Spleen (tissue), 11 donors: ENCODE data around the gene SLC38A5. TPM values are rescaled to one million over a fixed set of nuclear protein-coding genes. Genes with fewer than 3 reads are reported as not detected.

Experiments
- DNase-seq: peaks from one replicate; pipeline ENCODE4 v3.0.0-alpha.2; 2020
- H3K27ac ChIP-seq, 8 donors: fragments of 200-600 bp; sonication (generic) in 7 of 8; 1 replicate in 4 of 8; 2 replicates in 4 of 8; pipeline versions ENCODE4 v1.5.0 to v1.8.0; 2016 to 2021; ENCODE audit warnings: inconsistent platforms in 4 of 8, mild to moderate bottlenecking in 4 of 8, moderate library complexity in 1 of 8
- H3K27me3 ChIP-seq, 7 donors: fragments of 200-600 bp; sonication (generic) in 6 of 7; replicated peaks in 1 of 7; 1 replicate in 4 of 7; 2 replicates in 3 of 7; pipeline versions ENCODE4 v1.5.0 to v1.8.0; 2016 to 2021; ENCODE audit warnings: inconsistent platforms in 3 of 7, mild to moderate bottlenecking in 1 of 7
- H3K36me3 ChIP-seq, 6 donors: fragments of 200-600 bp; sonication (generic) in 5 of 6; 1 replicate in 4 of 6; 2 replicates in 2 of 6; pipeline versions ENCODE4 v1.5.0 to v1.8.0; 2016 to 2021; ENCODE audit warnings: inconsistent platforms in 2 of 6
- H3K4me1 ChIP-seq, 6 donors: fragments of 200-600 bp; sonication (generic) in 5 of 6; 1 replicate in 3 of 6; 2 replicates in 3 of 6; pipeline versions ENCODE4 v1.5.0 to v1.8.0; 2016 to 2021; ENCODE audit warnings: inconsistent platforms in 3 of 6
- H3K4me3 ChIP-seq, 8 donors: fragments of 200-600 bp; sonication (generic) in 7 of 8; 1 replicate in 4 of 8; 2 replicates in 4 of 8; pipeline versions ENCODE4 v1.5.0 to v1.8.0; 2016 to 2021; ENCODE audit warnings: inconsistent platforms in 4 of 8, mild to moderate bottlenecking in 4 of 8, moderate library complexity in 2 of 8
- H3K9me3 ChIP-seq, 8 donors: fragments of 200-600 bp; sonication (generic) in 7 of 8; 1 replicate in 4 of 8; 2 replicates in 4 of 8; pipeline versions ENCODE4 v1.5.0 to v1.8.0; 2016 to 2021; ENCODE audit warnings: inconsistent platforms in 4 of 8
- CTCF ChIP-seq, 11 experiments: fragments of 200-600 bp in 7 of 11; fragments of 450-650 bp in 4 of 11; sonication (generic) in 4 of 11; IDR thresholded peaks in 8 of 11; conservative IDR thresholded peaks in 3 of 11; 1 replicate in 7 of 11; 2 replicates in 4 of 11; pipeline versions ENCODE4 v1.4.0 to v1.8.0; 2016 to 2021; ENCODE audit warnings: antibody characterized with exemption in 11 of 11, inconsistent platforms in 4 of 11, mild to moderate bottlenecking in 1 of 11
- POLR2A ChIP-seq, 3 donors: fragments of 450-650 bp; IDR thresholded peaks; one replicate each; pipeline ENCODE4 v1.5.1; 2017; ENCODE audit warnings: antibody characterized with exemption in 3 of 3, mild to moderate bottlenecking in 1 of 3
- POLR2AphosphoS5 ChIP-seq, 3 donors: sonication (generic); formaldehyde crosslinking; IDR thresholded peaks; one replicate each; pipeline ENCODE4 v1.5.1; 2017; ENCODE audit warnings: antibody characterized with exemption in 3 of 3
- WGBS, 5 donors: extraction: QIAGEN DNeasy Blood & Tissue Kit in 3 of 5; methylation state at CpG; one replicate each; pipeline versions ENCODE4 v1.1.5 to v1.1.7; 2013 to 2018; 5-methylcytosine and 5-hydroxymethylcytosine counted together
- intact Hi-C: fragments of 100-400 bp; cut with DNase I; formaldehyde crosslinking; loops from one replicate; pipeline ENCODE4 v1.15.0; 2023; ENCODE audit warnings: low total_unique reads
- polyA plus RNA-seq, 3 donors: library from polyadenylated mRNA; stranded (reverse); fragments of 200-250 nt; gene quantifications; one replicate each; pipeline ENCODE4 v1.2.1, GENCODE V29; 2013
- total RNA-seq, 7 donors: library from RNA; depleted of rRNA in 3 of 7; stranded (reverse); fragments of >200 nt in 3 of 7; fragmentation: NEBNext Ultra II Directional in 4 of 7; extraction: Animal tissue kit (Norgen Biotek cat#: 25700) in 4 of 7; gene quantifications; one replicate each; pipeline versions ENCODE4 v1.1.0 to v1.2.1, GENCODE V29; 2016 to 2021
- donor health status: healthy with polysubstance abuse.
- donor health status: DM: no; HTN: no; CAD: no; lungs with moderate emphysema.
- donor health status: DM: no; HTN: no; CAD: no.
- donor health status: Bipolar disorder and iron deficiency.
- donor health status: healthy.
- donor health status: DM: no; HTN: no; CAD: no.
- donor health status: DM: yes; HTN: yes; CAD: no.

The SLC38A5 gene
- total and polyA plus RNA-seq, 10 donors = 11.3 to 57.4 (median 22.3) TPM

- Histone ChIP-seq H3K27me3 (peaks cover 0 to 5% (median 0%) of the 10 kb centered on the region in 7 donors), H3K36me3 (peaks cover 0 to 3% (median 0%) of the 10 kb centered on the region in 6 donors), H3K27ac (no peak overlapping the region), H3K9me3 (no peaks in the 10 kb centered on the region), H3K4me3 (peak overlapping the region in 2 of 8 donors; percentile 47 to 67), H3K4me1 (peaks cover 0 to 22% (median 2%) of the 10 kb centered on the region in 6 donors)
- peak; percentile 59 for DNase-seq
- intact Hi-C loops = no loop called here
- TF ChIP-seq POLR2A (IDR thresholded peaks at IDR 0.05) = no peak
- no peak for TF ChIP-seq POLR2AphosphoS5 (IDR thresholded peaks at IDR 0.05)
- no peak for TF ChIP-seq CTCF (IDR thresholded peaks at IDR 0.05 in 8 of 11, conservative IDR thresholded peaks at IDR 0.05 in 3 of 11)
- WGBS, 5 donors = 71 to 83% (median 79%) methylated on average over 9 to 10 of the region's 10 CpGs
These were observed 2.7 kb downstream of the SLC38A5 start for GRCh38 chrX:48467281-48467761.

- H3K36me3 ChIP-seq = peaks cover 0 to 6% (median 0%) of the 10 kb centered on the region in 6 donors
- peaks cover 0 to 22% (median 2%) of the 10 kb centered on the region in 6 donors for H3K4me1 ChIP-seq
- intact Hi-C loops = no loop called here
- H3K27me3 ChIP-seq = peaks cover 0 to 5% (median 0%) of the 10 kb centered on the region in 7 donors
- peak; percentile 52 for DNase-seq
- no peaks in the 10 kb centered on the region for H3K9me3 ChIP-seq
- H3K27ac ChIP-seq = no peak overlapping the region
- WGBS, 5 donors = 86 to 98% (median 93%) methylated on average over 7 to 10 of the region's 10 CpGs
- no peak overlapping the region for H3K4me3 ChIP-seq
- TF ChIP-seq POLR2AphosphoS5 (IDR thresholded peaks at IDR 0.05) (no peak), POLR2A (IDR thresholded peaks at IDR 0.05) (no peak), CTCF (IDR thresholded peaks at IDR 0.05 in 8 of 11, conservative IDR thresholded peaks at IDR 0.05 in 3 of 11) (no peak)
These were observed 3.4 kb downstream of the SLC38A5 start for GRCh38 chrX:48466696-48467095.

- Histone ChIP-seq H3K27ac (no peak overlapping the region), H3K9me3 (no peaks in the 10 kb centered on the region), H3K4me1 (peaks cover 0 to 22% (median 2%) of the 10 kb centered on the region in 6 donors), H3K36me3 (peaks cover 0 to 14% (median 0%) of the 10 kb centered on the region in 6 donors), H3K4me3 (no peak overlapping the region), H3K27me3 (peaks cover 0 to 5% (median 0%) of the 10 kb centered on the region in 7 donors)
- no peak for TF ChIP-seq POLR2AphosphoS5 (IDR thresholded peaks at IDR 0.05)
- TF ChIP-seq CTCF (IDR thresholded peaks at IDR 0.05 in 8 of 11, conservative IDR thresholded peaks at IDR 0.05 in 3 of 11) = no peak
- TF ChIP-seq POLR2A (IDR thresholded peaks at IDR 0.05) = no peak
- WGBS, 5 donors = 83 to 89% (median 86%) methylated on average over 2 to 10 of the region's 10 CpGs
- DNase-seq = peak; percentile 6
- intact Hi-C loops = no loop called here
These were observed 4.6 kb downstream of the SLC38A5 start for GRCh38 chrX:48465336-48465933.

- WGBS, 5 donors = 75 to 97% (median 92%) methylated on average over 5 to 6 of the region's 6 CpGs
- Histone ChIP-seq H3K36me3 (peaks cover 0 to 27% (median 0%) of the 10 kb centered on the region in 6 donors), H3K27me3 (no peaks in the 10 kb centered on the region), H3K27ac (no peak overlapping the region), H3K4me1 (no peaks in the 10 kb centered on the region), H3K4me3 (no peak overlapping the region), H3K9me3 (no peaks in the 10 kb centered on the region)
- intact Hi-C loops = no loop called here
- TF ChIP-seq POLR2AphosphoS5 (IDR thresholded peaks at IDR 0.05) (no peak), POLR2A (IDR thresholded peaks at IDR 0.05) (no peak), CTCF (IDR thresholded peaks at IDR 0.05 in 8 of 11, conservative IDR thresholded peaks at IDR 0.05 in 3 of 11) (no peak)
- DNase-seq = no peak
These were observed 8.2 kb downstream of the SLC38A5 start for GRCh38 chrX:48461830-48462229.
